ENCODE results near the gene GGPS1. TPM values are rescaled to one million over a fixed set of nuclear protein-coding genes. Genes with fewer than 3 reads are reported as not detected.

Gene GGPS1
- total RNA-seq, 6 donors from 2014 or later = 5.0 to 32.6 (median 25.4) TPM

DNA sequence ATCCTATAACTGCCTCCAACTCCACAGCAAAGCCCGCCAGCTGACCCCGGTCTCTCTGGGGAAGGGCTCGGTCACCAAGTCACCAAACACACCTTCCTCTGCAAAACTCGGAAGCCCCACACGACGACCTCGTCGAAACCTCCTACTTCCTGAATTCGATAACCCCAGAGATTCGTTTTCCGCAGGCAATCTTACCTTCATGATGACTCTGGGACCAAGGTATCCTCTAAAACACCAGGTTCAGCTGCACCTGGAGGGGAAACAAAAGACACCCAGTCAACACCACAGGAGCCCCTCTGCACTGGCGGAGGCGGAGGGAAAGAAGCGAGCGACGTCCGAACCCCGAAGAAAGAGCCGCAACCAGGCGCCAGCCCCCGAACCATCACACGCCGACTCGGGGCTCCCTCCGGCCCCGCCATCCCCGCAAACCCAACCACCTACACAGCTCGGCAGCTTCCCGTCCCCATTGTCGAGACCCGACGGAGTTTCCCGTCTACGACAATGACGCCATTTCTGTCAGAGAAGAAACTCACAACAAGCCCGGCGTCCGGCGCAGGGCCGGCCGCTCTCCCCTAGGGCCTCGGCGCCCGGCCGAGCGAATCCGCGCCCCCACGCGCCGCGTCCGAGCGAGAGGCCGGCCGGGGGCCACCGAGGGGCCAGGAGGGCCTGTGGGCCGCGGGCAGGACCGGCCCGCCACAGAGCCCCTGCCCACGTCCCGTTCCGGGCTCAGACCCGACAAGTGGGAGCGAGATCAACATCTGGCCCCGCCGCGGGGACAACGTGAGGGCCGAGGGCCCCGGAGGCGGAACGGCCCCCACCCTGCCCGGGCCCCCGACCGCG lies 1.4 kb upstream of the GGPS1 start:
- Histone ChIP-seq H3K4me1 (peaks cover 47 to 60% (median 51%) of the 10 kb centered on the region in 4 donors), H3K27ac (peak overlapping the region; percentile 95 to 97 (median 96)), H3K27me3 (no peaks in the 10 kb centered on the region), H3K4me3 (peak overlapping the region; percentile 67 to 96 (median 88)), H3K36me3 (no peaks in the 10 kb centered on the region), H3K9me3 (no peaks in the 10 kb centered on the region)
- ATAC-seq (ENCODE audit: low FRiP score in 2 of 2) (peak in 1 of 2 donors; percentile 18), DNase-seq (peak; percentile 59 to 90)
- TF ChIP-seq POLR2A (IDR thresholded peaks at IDR 0.05) = no peak
- no peak for TF ChIP-seq EP300 (IDR thresholded peaks at IDR 0.05)
- no peak for TF ChIP-seq POLR2AphosphoS5 (IDR thresholded peaks at IDR 0.05)
- TF ChIP-seq, protein P1, sequence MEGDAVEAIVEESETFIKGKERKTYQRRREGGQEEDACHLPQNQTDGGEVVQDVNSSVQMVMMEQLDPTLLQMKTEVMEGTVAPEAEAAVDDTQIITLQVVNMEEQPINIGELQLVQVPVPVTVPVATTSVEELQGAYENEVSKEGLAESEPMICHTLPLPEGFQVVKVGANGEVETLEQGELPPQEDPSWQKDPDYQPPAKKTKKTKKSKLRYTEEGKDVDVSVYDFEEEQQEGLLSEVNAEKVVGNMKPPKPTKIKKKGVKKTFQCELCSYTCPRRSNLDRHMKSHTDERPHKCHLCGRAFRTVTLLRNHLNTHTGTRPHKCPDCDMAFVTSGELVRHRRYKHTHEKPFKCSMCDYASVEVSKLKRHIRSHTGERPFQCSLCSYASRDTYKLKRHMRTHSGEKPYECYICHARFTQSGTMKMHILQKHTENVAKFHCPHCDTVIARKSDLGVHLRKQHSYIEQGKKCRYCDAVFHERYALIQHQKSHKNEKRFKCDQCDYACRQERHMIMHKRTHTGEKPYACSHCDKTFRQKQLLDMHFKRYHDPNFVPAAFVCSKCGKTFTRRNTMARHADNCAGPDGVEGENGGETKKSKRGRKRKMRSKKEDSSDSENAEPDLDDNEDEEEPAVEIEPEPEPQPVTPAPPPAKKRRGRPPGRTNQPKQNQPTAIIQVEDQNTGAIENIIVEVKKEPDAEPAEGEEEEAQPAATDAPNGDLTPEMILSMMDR (IDR thresholded peaks at IDR 0.05) = no peak
- 0 to 1% methylated on average over 28 to 36 of the region's 78 CpGs for WGBS, 2 donors

DNA sequence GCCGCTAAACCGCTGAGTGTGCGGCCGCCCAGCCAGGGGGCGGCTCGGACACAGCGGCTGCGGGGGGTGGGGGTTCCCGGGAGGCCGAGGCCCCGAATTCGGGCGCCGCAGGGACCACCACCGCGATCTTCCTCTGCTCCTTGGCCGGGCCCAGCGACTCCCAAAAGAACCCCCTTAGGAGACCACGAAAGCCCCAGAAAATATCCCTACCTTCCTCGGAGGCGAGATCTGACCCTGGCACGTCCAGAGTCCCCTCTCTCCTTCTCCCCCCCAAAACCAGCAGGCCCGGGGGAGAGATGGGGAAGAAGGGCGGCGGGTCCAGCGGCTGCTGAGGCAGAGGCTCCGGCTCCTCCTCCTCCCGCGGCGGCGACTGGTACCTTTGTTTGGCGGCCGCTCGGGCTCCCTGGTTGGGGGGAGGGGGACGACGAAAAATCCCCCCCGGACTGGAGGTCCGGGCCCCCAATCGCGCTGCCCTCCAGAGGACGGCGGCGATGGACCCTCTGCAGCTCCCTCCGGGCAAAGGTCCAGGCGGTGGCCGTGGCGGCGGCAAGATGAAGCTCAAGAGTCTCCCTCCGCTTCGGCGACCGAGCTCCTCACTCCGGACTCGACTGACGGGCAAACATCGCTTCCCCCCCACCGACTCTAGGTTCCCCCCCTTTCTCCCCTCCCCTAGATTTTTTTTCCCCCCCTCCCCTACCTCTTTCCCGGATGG lies 655 bp upstream of the GGPS1 start, which contains the start of gene ARID4B:
Gene ARID4B, minus strand, starts transcription at position 621 of the 712 bp plus-strand sequence. CDS start 1,260 bp downstream, outside the sequence.
- Histone ChIP-seq H3K4me3 (peak within 1 kb of the TSS; percentile 67 to 96 (median 88)), H3K27me3 (no peaks in the 10 kb centered on the region), H3K36me3 (no peaks in the 10 kb centered on the region), H3K4me1 (peaks cover 51 to 65% (median 55%) of the 10 kb centered on the region in 4 donors), H3K9me3 (no peaks in the 10 kb centered on the region), H3K27ac (peak within 1 kb of the TSS; percentile 95 to 97 (median 96))
- TF ChIP-seq POLR2A (IDR thresholded peaks at IDR 0.05) = peak in 3 of 4 donors; percentile 65 to 95 (median 69)
- TF ChIP-seq POLR2AphosphoS5 (IDR thresholded peaks at IDR 0.05) = peak; percentile 71 to 76
- TF ChIP-seq, protein P1 (IDR thresholded peaks at IDR 0.05) = no peak
- peak in 1 of 2 donors; percentile 93 for DNase-seq
- WGBS, 2 donors = 0 to 1% methylated on average over 29 to 40 of the region's 58 CpGs
- peak; percentile 11 to 51 for ATAC-seq (ENCODE audit: low FRiP score in 2 of 2)

DNA sequence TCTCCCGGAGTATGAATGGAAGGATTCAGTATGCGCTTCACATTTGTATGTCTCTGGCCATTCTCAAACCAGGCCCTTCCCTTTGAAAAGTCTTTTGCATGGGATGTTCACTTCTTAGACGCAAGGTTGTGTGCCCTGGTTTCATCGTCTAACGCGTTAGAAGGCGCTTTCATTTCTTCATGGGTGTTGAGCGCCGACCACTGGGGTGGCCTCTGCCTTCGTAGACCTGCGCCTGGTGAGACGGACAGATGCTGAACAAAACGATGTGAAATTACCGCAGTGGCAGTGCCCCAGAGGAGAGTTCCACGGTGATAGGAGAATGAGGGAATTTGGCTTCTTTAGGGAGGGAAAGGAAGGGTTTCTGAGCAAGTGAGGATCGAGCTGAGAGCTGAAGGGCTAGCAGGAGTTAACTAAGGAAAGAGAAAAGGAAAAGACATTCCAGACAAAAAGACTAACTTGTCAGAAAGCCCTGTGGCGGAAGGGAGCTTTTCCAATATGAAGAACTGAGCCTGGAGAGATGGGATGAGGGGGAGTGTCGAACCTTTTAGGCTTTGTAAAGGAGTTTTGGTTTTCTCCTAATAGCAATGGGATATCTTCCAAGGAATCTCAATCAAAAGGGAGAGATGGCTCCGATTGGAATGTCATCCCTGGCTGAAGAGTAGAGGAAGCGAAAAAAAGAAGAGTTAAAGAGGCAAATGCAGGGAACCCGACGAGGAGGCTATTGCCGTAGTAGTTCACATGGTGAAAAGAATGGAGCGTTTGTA lies 951 bp downstream of the GGPS1 start:
- no peaks in the 10 kb centered on the region for H3K9me3 ChIP-seq
- peaks cover 47 to 57% (median 49%) of the 10 kb centered on the region in 4 donors for H3K4me1 ChIP-seq
- TF ChIP-seq, protein P1 (IDR thresholded peaks at IDR 0.05) = peak in 1 of 6 experiments; percentile 16
- no peak for TF ChIP-seq POLR2A (IDR thresholded peaks at IDR 0.05)
- TF ChIP-seq POLR2AphosphoS5 (IDR thresholded peaks at IDR 0.05) = no peak
- DNase-seq (peak in 1 of 2 donors; percentile 39), ATAC-seq (ENCODE audit: low FRiP score in 2 of 2) (no peak)
- H3K4me3 ChIP-seq = peak overlapping the region; percentile 67 to 96 (median 84)
- no peaks in the 10 kb centered on the region for H3K36me3 ChIP-seq
- 2 to 4% methylated on average over 24 of the region's 24 CpGs for WGBS, 2 donors
- no peaks in the 10 kb centered on the region for H3K27me3 ChIP-seq
- peak overlapping the region; percentile 88 to 97 (median 92) for H3K27ac ChIP-seq

DNA sequence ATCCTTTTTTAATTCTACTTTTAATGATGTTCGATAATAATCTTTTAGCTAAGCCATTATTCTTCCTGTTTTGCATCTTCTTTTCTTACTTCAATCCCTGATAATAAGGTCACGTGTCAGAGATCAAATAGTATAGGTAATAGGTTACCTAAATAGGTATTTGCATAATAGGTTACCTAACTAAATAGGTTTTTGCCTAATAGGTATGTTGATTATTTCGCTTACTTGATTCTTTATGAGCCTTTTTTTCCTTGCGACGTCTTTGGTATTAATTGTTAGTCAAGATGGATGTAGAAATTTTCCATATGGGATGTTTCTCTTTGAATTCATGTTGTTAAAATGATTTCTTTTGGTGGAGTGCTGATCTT lies 2.5 kb downstream of the GGPS1 start:
- H3K27ac ChIP-seq = peak overlapping the region in 2 of 4 donors; percentile 89 to 97
- TF ChIP-seq, protein P1 (IDR thresholded peaks at IDR 0.05) = no peak
- no peak for TF ChIP-seq POLR2A (IDR thresholded peaks at IDR 0.05)
- no peak for TF ChIP-seq EP300 (IDR thresholded peaks at IDR 0.05)
- no peak for TF ChIP-seq POLR2AphosphoS5 (IDR thresholded peaks at IDR 0.05)
- no peaks in the 10 kb centered on the region for H3K27me3 ChIP-seq
- no peaks in the 10 kb centered on the region for H3K9me3 ChIP-seq
- 81 to 87% methylated on average over 5 of the region's 5 CpGs for WGBS, 2 donors
- no peak for DNase-seq
- no peak overlapping the region for H3K4me3 ChIP-seq
- peaks cover 0 to 8% (median under 1%) of the 10 kb centered on the region in 4 donors for H3K36me3 ChIP-seq
- no peak for ATAC-seq (ENCODE audit: low FRiP score in 2 of 2)
- peaks cover 32 to 42% (median 34%) of the 10 kb centered on the region in 4 donors for H3K4me1 ChIP-seq
